HG03521 (cell line): ENCODE data around the gene CLEC10A.
A peak's percentile ranks its signal among the peaks of the same experiment; 100 is the strongest.

Experiments used
- ATAC-seq: cut with Tn5 transposase; IDR thresholded peaks from one replicate; pipeline ENCODE4 v1.9.1; 2021; ENCODE audit warnings: mild to moderate bottlenecking, moderate library complexity; ENCODE audit not compliant: unreplicated experiment

The CLEC10A gene

DNA sequence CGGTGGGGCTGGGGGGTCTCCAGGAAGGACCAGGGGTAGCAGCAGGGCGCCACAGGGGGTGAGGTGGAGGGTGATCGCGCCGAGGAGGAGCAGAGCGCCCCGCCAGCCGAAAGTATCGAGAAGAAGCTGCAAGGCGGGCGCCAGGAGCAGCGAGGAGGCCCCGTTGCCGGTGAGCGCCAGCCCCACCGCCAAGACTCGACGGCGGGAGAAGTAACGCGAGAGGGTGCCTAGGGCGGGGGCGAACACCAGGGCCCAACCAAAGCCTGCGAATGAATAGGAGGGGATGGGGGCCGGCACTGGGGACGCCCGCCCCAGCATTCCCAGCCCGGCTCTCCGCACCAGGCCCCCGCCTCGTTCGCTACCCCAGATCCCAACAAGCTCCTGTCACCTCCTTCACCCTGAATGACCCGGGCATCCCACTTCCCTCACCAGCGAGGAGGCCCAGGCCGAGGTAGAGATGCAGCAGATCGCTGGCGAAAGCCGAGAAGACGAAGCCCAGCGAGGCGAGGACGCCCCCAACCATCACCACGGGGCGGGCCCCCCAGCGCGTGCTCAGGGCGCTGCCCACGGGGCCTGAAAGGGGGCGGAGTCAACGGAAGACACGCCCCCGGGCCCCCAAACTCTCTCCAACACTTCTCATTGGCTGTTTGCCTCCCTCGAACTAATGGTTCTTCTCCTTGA lies 37.4 kb downstream of the CLEC10A start:
- no peak for ATAC-seq

DNA sequence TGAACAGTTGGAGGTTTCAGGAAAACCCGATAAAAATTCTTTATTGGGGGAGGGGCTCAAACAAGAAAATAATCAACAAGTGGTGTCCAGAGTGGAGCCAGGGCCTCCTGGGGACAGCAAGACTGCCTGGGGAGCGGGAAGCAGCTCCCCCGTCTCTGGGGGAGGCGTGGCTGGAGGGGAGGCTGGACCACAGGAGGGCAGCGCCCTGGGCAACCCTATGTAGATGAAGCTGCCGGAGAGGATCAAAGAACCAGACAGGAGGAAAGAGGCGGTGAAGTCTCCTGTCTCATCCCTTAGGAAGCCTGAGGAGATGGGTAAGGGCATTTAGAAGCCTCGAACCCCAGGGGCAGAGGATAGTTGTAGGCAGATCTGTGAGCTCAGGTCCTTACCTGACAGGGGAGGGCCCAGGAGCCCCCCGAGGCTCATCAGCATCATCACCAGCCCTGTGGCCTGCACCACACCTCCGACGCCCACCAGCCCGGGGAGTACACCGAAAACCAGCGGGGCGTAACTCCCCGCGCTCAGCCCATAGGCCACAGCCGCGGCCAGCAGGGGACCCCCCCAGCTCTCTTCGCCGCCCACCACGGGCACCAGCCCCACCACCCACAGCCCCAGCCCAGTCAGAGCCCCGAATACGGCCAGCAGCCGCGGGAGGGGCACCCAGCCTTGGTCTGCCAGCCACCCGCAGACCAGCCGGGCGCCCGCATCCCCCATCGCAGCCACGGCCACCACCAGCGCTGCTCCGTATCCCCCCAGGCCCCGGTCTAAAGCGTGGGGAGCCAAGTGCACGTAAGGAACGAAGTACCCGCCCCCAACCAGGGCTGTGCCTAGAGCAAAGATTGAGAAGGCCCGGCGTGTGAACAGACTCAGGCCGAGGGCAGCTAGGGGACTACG lies 38.2 kb downstream of the CLEC10A start:
- no peak for ATAC-seq

DNA sequence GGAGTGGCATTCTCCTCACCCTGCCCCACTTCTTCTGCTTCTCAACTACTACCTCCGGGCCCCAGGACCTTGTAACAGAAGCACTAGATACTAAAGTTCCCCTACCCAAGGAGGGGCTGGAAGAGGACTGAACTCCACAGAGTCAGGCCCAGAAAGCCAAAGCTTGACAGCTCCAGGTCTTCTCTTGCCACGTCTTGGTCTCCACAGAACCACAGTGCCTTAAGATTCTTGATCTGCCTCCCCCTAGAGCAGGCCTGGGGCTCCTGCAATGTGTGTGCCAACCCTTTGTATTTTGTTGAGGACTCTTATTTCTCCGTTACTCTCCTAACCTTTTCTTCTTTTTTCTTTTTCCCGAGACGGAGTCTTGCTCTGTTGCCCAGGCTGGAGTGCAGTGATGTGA lies 40.2 kb downstream of the CLEC10A start:
- no peak for ATAC-seq

DNA sequence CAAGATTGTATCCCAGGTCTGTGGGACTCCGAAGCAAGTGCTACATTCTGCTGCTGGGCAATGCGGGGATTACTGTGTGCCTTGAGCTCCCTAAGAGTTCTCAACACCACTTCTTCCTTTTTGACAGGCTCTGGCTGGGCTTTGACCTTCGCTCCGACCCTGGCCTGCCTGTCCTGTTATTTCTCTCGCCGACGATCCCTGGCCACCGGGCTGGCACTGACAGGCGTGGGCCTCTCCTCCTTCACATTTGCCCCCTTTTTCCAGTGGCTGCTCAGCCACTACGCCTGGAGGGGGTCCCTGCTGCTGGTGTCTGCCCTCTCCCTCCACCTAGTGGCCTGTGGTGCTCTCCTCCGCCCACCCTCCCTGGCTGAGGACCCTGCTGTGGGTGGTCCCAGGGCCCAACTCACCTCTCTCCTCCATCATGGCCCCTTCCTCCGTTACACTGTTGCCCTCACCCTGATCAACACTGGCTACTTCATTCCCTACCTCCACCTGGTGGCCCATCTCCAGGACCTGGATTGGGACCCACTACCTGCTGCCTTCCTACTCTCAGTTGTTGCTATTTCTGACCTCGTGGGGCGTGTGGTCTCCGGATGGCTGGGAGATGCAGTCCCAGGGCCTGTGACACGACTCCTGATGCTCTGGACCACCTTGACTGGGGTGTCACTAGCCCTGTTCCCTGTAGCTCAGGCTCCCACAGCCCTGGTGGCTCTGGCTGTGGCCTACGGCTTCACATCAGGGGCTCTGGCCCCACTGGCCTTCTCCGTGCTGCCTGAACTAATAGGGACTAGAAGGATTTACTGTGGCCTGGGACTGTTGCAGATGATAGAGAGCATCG lies 41.8 kb downstream of the CLEC10A start:
- ATAC-seq: no peak

DNA sequence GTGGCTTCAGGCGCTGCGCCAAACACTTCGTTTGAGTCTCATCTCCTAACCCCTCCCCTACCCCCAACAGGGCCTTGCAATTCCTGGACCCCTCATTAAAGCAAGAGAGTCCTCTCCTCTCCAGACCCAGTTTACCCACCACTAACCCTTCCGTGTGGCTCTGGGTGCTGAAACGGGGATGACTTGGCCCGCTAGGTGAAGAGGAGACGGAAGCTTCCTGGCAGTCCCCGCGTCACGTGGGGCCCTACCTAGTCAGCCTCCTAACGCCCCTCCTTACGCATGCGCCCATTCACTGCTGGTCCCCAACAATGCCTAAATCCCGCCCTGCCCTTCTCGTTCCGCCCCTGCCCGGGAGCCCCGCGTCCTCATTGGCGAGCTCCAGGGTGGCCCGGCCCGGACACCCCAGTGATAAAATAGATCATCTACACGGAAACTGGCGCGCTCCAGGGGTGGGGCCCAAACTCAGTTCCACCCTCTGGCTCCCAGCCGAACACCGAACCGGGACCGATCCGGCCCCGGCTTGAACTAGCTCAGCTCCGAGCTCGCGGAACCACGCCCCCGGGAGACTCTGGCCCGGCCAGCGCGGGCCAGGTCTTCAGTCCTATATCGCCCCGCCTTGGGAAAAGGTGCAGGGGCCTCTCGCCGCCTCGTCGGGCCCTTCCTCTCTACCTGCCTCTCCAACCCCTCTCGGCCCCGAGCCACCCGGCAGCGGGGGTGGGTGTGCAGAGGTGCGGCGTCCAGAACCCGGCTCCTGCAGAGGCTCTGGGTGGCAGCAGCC lies 44.3 kb downstream of the CLEC10A start, which contains the start of gene SLC16A13:
SLC16A13 (plus strand) TSS at position 425 of the 778 bp plus-strand sequence. CDS start 368 bp downstream, outside the sequence.
- peak; percentile 91 for ATAC-seq

DNA sequence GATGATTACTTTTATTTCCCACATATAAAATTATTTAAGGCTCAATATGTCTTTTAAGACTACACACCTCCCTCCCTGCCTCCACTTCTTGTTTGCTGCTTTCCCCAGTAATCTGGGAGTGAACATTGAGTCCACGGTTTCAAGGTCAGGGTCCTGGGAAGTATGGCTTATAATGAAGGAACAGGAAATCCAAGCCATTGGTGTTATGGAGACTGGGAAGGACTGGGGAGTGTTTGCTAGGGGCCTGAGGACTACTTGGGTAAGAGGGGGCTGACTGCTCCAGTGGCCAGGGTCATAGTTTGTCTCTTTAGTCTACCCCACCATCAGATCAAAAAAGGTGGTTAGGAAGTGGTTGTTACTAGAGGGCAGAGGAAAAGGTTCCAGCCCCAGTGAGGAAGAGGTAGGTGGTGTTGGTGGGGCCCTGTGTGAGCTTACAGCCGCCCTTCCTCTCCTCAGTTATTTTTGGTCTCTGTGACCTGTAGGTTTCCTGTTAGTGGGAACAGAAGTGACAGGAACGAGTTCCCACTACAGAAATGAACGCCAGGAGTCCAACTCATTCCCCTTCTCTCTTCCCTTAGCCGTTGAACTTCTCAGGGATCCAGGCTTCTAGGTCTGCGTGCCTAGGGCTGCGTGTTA lies 45.0 kb downstream of the CLEC10A start:
- no peak for ATAC-seq

DNA sequence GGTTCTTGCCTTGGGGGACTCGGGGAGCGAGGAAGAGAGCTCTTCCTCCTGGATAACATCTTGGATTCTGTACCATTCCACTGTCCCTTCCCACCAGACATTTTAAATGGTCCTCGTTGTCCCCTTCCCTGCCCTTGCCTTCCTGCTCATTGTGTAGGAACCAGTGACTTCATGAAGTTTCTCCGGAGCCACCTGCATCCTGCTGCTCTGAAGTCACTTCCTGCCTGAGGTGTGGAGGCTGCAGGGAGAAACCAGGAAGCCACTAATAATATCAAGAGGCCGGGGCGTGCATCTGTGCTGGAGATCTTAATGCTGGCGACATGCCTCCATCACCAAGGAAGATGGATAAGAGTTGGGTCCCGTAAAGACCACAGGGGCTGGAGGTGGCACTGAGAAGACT lies 50.4 kb downstream of the CLEC10A start:
- no peak for ATAC-seq

DNA sequence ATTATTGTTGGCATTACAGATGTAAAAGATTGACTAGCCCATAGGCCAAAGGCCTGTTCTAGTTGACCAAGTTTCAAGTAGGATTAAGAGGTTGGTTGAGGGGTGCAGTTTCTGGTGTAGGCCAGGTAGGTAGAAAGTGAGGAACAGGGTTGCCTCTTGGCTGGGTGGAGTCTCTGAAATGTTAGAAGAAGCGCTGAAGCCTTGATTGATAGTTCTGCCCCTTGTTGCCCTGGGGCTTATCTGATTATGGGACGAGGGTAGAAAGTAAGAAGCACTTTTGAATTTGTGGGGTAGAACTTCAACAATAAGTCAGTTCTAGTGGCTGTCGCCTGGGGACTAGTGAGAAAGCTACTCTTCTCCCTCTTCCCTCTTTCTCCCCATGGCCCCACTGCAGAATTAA lies 51.0 kb downstream of the CLEC10A start:
- ATAC-seq: no peak

DNA sequence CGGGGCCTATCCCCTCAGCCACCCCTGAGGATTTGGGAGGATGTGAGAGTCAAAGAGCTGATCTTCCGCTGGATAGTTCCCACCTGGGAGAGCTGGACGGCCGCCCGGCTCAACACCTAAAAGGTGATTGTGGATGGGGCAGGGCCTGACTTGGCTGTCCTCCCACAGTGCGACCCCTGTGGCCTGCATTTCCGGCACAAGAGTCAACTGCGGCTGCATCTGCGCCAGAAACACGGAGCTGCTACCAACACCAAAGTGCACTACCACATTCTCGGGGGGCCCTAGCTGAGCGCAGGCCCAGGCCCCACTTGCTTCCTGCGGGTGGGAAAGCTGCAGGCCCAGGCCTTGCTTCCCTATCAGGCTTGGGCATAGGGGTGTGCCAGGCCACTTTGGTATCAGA lies 52.7 kb downstream of the CLEC10A start:
- no peak for ATAC-seq

DNA sequence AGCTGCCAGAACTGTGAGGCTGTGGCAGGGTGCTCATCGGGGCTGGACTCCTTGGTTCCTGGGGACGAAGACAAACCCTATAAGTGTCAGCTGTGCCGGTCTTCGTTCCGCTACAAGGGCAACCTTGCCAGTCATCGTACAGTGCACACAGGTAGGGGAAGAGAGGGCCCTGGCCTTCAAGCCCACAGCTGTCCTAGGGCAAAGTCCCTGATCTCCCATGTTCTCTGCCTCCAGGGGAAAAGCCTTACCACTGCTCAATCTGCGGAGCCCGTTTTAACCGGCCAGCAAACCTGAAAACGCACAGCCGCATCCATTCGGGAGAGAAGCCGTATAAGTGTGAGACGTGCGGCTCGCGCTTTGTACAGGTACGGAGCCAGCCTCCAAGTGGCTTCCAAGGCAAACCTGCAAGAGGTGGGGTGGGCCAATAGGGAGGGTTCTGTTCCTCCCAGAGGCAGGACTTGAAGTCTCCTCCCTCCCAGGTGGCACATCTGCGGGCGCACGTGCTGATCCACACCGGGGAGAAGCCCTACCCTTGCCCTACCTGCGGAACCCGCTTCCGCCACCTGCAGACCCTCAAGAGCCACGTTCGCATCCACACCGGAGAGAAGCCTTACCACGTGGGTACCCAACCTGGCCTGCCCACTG lies 53.5 kb downstream of the CLEC10A start:
- ATAC-seq: no peak

DNA sequence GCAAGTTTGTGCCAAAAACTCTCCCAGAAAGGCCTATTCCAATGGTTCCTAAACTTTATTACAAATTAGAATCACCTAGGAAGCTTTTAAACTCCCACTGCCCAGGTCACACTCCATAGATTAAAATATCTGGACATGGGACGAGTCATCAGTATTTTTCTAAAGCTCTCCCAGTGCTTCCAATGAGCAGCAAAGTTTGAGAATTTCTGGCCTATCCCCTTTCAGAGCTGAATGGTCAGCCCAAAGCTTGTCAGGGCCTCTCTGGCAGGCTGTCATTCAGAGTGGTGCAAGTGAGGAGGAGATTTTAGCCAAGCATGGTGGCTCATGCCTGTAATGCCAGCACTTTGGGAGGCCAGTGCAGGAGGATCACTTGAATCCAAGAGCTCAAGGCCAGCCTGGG lies 54.8 kb downstream of the CLEC10A start:
- no peak for ATAC-seq
